Endothelial cell of umbilical vein (primary cell): ENCODE data around the gene FAM227B. TPM values are rescaled to one million over a fixed set of nuclear protein-coding genes. Genes with fewer than 3 reads are reported as not detected.

ENCODE experiments used
- BruUV-seq: library from RNA; stranded (reverse); fragments of 400-500 nt; replicated peaks from 2 replicates; lab custom pipeline; 2021; lab: Mats Ljungman, UMichigan
- CTCF ChIA-PET: fragments of 300-600, 350-600 bp; sonication (Branson Sonifier 250); formaldehyde crosslinking; loops from one replicate; lab custom pipeline; 2021; ENCODE audit warnings: antibody characterized with exemption, inconsistent platforms; lab: Charles Lee
- POLR2A ChIA-PET: fragments of 300-600, 350-600 bp; sonication (Branson Sonifier 250); formaldehyde crosslinking; loops from one replicate; lab custom pipeline; 2021; ENCODE audit warnings: antibody characterized with exemption, inconsistent platforms; lab: Charles Lee
- DNase-seq: peaks from one replicate; pipeline ENCODE4 v3.0.0-alpha.2; 2011; ENCODE audit warnings: low read depth, low spot score
- FAIRE-seq: peaks from 2 replicates; lab custom pipeline; 2011; peaks lifted over from hg19 to GRCh38; lab: Jason Lieb, UNC
- H2AFZ ChIP-seq: 2 replicates; pipeline ENCODE4 v1.6.0; 2012; ENCODE audit warnings: low read depth, low read length, control low read depth, inconsistent platforms
- H3K27ac ChIP-seq: 2 replicates; pipeline ENCODE4 v1.5.1; 2011; ENCODE audit warnings: low read depth, mild to moderate bottlenecking, control low read depth, low read length, moderate library complexity; ENCODE audit not compliant: insufficient read depth
- H3K27me3 ChIP-seq, 2 experiments: 2 replicates each; pipeline versions ENCODE4 v1.6.0 to v1.6.1; 2011; ENCODE audit warnings: low read length in 2 of 2, mixed read lengths in 1 of 2; ENCODE audit not compliant: control insufficient read depth in 2 of 2, insufficient read depth in 2 of 2
- H3K36me3 ChIP-seq, 2 experiments: 2 replicates in 1 of 2; 3 replicates in 1 of 2; pipeline ENCODE4 v1.5.1; 2011; ENCODE audit warnings: low read length in 2 of 2, mild to moderate bottlenecking in 1 of 2, moderate library complexity in 1 of 2; ENCODE audit not compliant: control insufficient read depth in 2 of 2, insufficient read depth in 2 of 2; ENCODE audit errors: extremely low read depth in 1 of 2
- H3K4me1 ChIP-seq: 3 replicates; pipeline ENCODE4 v1.5.1; 2011; ENCODE audit warnings: mild to moderate bottlenecking, low read length; ENCODE audit not compliant: control insufficient read depth, insufficient read depth; ENCODE audit errors: extremely low read depth
- H3K4me2 ChIP-seq: 2 replicates; pipeline ENCODE4 v1.6.1; 2011; ENCODE audit warnings: low read length, control low read depth, mixed read lengths; ENCODE audit not compliant: insufficient read depth
- H3K4me3 ChIP-seq, 3 experiments: fragments of 200-600 bp in 1 of 3; sonication (generic), shearing (Covaris generic) in 1 of 3; replicated peaks in 1 of 3; 2 replicates each; pipeline ENCODE4 v1.5.1; 2011 to 2016; ENCODE audit warnings: control low read depth in 3 of 3, low read length in 3 of 3, mild to moderate bottlenecking in 2 of 3, inconsistent platforms in 1 of 3, low read depth in 1 of 3, moderate library complexity in 1 of 3; ENCODE audit not compliant: insufficient read depth in 1 of 3
- H3K79me2 ChIP-seq: 2 replicates; pipeline ENCODE4 v1.6.0; 2012; ENCODE audit warnings: low read length, inconsistent platforms; ENCODE audit not compliant: control insufficient read depth, insufficient read depth
- H3K9ac ChIP-seq: replicated peaks from 2 replicates; pipeline ENCODE3; 2011; ENCODE audit warnings: low read length, control low read depth; ENCODE audit not compliant: insufficient read depth; ENCODE audit errors: extremely low read depth
- H3K9me1 ChIP-seq: replicated peaks from 3 replicates; pipeline ENCODE4 v1.6.0; 2011; ENCODE audit warnings: mild to moderate bottlenecking, low read length; ENCODE audit not compliant: control insufficient read depth, insufficient read depth; ENCODE audit errors: extremely low read depth
- H3K9me3 ChIP-seq: replicated peaks from 2 replicates; pipeline ENCODE4 v1.5.1; 2012; ENCODE audit warnings: low read length, inconsistent platforms; ENCODE audit not compliant: control insufficient read depth, insufficient read depth
- H4K20me1 ChIP-seq: replicated peaks from 2 replicates; pipeline ENCODE3; 2011; ENCODE audit warnings: mild to moderate bottlenecking, low read length; ENCODE audit not compliant: control insufficient read depth, insufficient read depth; ENCODE audit errors: extremely low read depth
- CTCF ChIP-seq, 2 donors: IDR thresholded peaks; 1 replicate in 1 of 2; 2 replicates in 1 of 2; pipeline ENCODE4 v1.5.1; 2011; ENCODE audit warnings: low read length in 2 of 2, mild to moderate bottlenecking in 2 of 2, moderate library complexity in 2 of 2, control low read depth in 1 of 2, inconsistent platforms in 1 of 2, low read depth in 1 of 2; ENCODE audit not compliant: insufficient read depth in 1 of 2; ENCODE audit errors: extremely low read depth in 1 of 2
- EZH2 ChIP-seq: IDR thresholded peaks from 2 replicates; pipeline ENCODE4 v1.6.1; 2012; ENCODE audit warnings: borderline replicate concordance, low read depth, mild to moderate bottlenecking, moderate library complexity, low read length, inconsistent platforms; ENCODE audit not compliant: severe bottlenecking
- FOS ChIP-seq: IDR thresholded peaks from 2 replicates; pipeline ENCODE4 v1.6.1; 2011; ENCODE audit warnings: mild to moderate bottlenecking, low read length, moderate library complexity, borderline replicate concordance; ENCODE audit not compliant: insufficient read depth
- GATA2 ChIP-seq: IDR thresholded peaks from 2 replicates; pipeline ENCODE4 v1.7.0; 2011; ENCODE audit warnings: low read depth, mild to moderate bottlenecking, moderate library complexity, mixed read lengths, low read length; ENCODE audit not compliant: insufficient read length, insufficient read depth
- JUN ChIP-seq: IDR thresholded peaks from 2 replicates; pipeline ENCODE4 v1.6.1; 2011; ENCODE audit warnings: borderline replicate concordance, low read depth; ENCODE audit not compliant: insufficient read length, insufficient read depth
- MAX ChIP-seq: IDR thresholded peaks from 2 replicates; pipeline ENCODE4 v1.6.1; 2011; ENCODE audit not compliant: insufficient read depth, insufficient read length
- MYC ChIP-seq: IDR thresholded peaks from one replicate; pipeline ENCODE4 v1.6.1; 2011; ENCODE audit warnings: mild to moderate bottlenecking, low read depth, low read length
- POLR2A ChIP-seq: IDR thresholded peaks from 2 replicates; pipeline ENCODE4 v1.6.1; 2012; ENCODE audit warnings: low read depth, mild to moderate bottlenecking, control low read depth, low read length
- POLR2AphosphoS5 ChIP-seq: IDR thresholded peaks from 2 replicates; pipeline ENCODE4 v1.6.1; 2012; ENCODE audit warnings: low read depth, mild to moderate bottlenecking, control low read depth, low read length, moderate library complexity; ENCODE audit not compliant: insufficient read depth
- dilution Hi-C: fragments of 300-500 bp; cut with MboI; formaldehyde crosslinking; loops from one replicate; pipeline ENCODE4 v1.15.0; 2019; ENCODE audit warnings: low sequenced_read_pairs; ENCODE audit not compliant: extremely low pct_ligation_motif_present
- intact Hi-C: fragments of 100-400 bp; cut with micrococcal nuclease; formaldehyde crosslinking; loops from one replicate; pipeline ENCODE4 v1.10.0; 2022
- polyA plus RNA-seq, 4 experiments: library from polyadenylated mRNA; depleted of rRNA in 3 of 4; stranded (reverse) in 3 of 4; unstranded in 1 of 4; fragments of >200 nt; gene quantifications; 2 replicates each; pipeline versions ENCODE4 v1.2.1 to v1.2.3, GENCODE V29; 2011 to 2012; ENCODE audit warnings: missing spikeins in 1 of 4
- total RNA-seq: library from RNA; stranded (reverse); gene quantifications from 2 replicates; pipeline ENCODE4 v1.2.3, GENCODE V29; 2021

FAM227B gene
- total and polyA plus RNA-seq, 2 donors (not counting 3 experiments of a cell fraction or from before 2014, with no cell fraction given) = 1.5 to 1.8 TPM

DNA sequence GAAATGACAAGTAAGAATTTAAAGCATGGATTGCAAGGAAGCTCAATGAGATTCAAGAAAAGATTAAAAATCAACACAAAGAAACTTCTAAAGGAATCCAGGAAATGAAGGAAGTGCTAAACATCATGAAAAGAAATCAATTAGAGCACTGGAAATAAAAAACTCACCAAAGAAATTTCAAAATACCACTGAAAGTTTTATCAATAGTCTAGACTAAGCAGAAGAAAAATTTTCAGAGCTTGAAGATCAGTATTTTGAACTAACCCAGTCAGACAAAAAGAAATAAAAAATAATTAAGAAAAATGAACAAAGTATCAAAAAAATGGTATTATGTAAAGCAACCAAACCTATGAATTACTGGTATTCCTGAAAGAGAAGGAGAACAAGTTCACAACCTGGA, 60.6 kb downstream of the FAM227B start:
- FAIRE-seq (no peak), DNase-seq (no peak)
- ChIA-PET CTCF (no interaction called here), POLR2A (no interaction called here)
- no TSS peak for BruUV-seq
- Histone ChIP-seq H3K27ac (no peak overlapping the region), H3K4me2 (no peak overlapping the region), H2AFZ (no peak overlapping the region), H3K4me1 (no peaks in the 10 kb centered on the region), H3K79me2 (no peaks in the 10 kb centered on the region), H3K4me3 (no peak overlapping the region), H3K36me3 (no peaks in the 10 kb centered on the region), H3K9me3 (no peaks in the 10 kb centered on the region), H3K9ac (no peak overlapping the region), H3K27me3 (no peaks in the 10 kb centered on the region), H4K20me1 (no peaks in the 10 kb centered on the region), H3K9me1 (no peaks in the 10 kb centered on the region)
- dilution Hi-C loops = no loop called here
- intact Hi-C loops = no loop called here
- TF ChIP-seq JUN = no peak
- no peak for TF ChIP-seq CTCF (IDR thresholded peaks at IDR 0.05; ENCODE audit: extremely low read depth in 1 of 2, insufficient read depth in 1 of 2, low read depth in 1 of 2, low read length in 2 of 2)
- no peak for TF ChIP-seq MYC
- no peak for TF ChIP-seq GATA2

GRCh38 chr15:49558929-49559328, 61.7 kb downstream of the FAM227B start:
- no peak for TF ChIP-seq MAX
- no peak for TF ChIP-seq MYC
- no peak for TF ChIP-seq FOS
- TF ChIP-seq GATA2 = no peak
- no peak for TF ChIP-seq EZH2
- TF ChIP-seq JUN = no peak
- no peak for TF ChIP-seq POLR2AphosphoS5
- no peak for TF ChIP-seq POLR2A
- no peak for TF ChIP-seq CTCF (IDR thresholded peaks at IDR 0.05; ENCODE audit: extremely low read depth in 1 of 2, insufficient read depth in 1 of 2, low read depth in 1 of 2, low read length in 2 of 2)
- intact Hi-C loops = no loop called here
- Histone ChIP-seq H3K27me3 (no peaks in the 10 kb centered on the region), H3K79me2 (no peaks in the 10 kb centered on the region), H4K20me1 (no peaks in the 10 kb centered on the region), H3K4me2 (no peak overlapping the region), H3K4me3 (no peak overlapping the region), H3K4me1 (no peaks in the 10 kb centered on the region), H3K9ac (no peak overlapping the region), H2AFZ (no peak overlapping the region), H3K9me3 (no peaks in the 10 kb centered on the region), H3K27ac (no peak overlapping the region), H3K9me1 (no peaks in the 10 kb centered on the region), H3K36me3 (no peaks in the 10 kb centered on the region)
- POLR2A ChIA-PET = no interaction called here
- BruUV-seq = no TSS peak
- no peak for FAIRE-seq
- CTCF ChIA-PET = no interaction called here
- dilution Hi-C loops = no loop called here
- no peak for DNase-seq
